DMS 273 (cell line): ENCODE results near the gene MEAF6.
"Not testable (repeated sequence)": the region's sequence is repeated elsewhere in the genome, so short reads cannot be mapped to it uniquely, and the experiment has no call there.

Experiments used
- DNase-seq: peaks from one replicate; lab custom pipeline; 2025; ENCODE audit not compliant: unreplicated experiment; lab: John Stamatoyannopoulos, UW

Gene MEAF6

GRCh38 chr1:37532418-37533156 is 18.0 kb upstream of the MEAF6 start:
- DNase-seq, result not testable (repeated sequence)

GRCh38 chr1:37529888-37530287 is 15.3 kb upstream of the MEAF6 start:
- not testable (repeated sequence) for DNase-seq

GRCh38 chr1:37519613-37520012 is 5.0 kb upstream of the MEAF6 start:
- DNase-seq, result no peak

- not testable (repeated sequence) for DNase-seq
These were observed 4.4 kb upstream of the MEAF6 start for GRCh38 chr1:37518929-37519328.

- not testable (repeated sequence) for DNase-seq
These were observed 3.7 kb upstream of the MEAF6 start for GRCh38 chr1:37518241-37518640.

GRCh38 chr1:37517569-37517968 is 3.0 kb upstream of the MEAF6 start:
- DNase-seq, result no peak

- DNase-seq, result peak; percentile 33
These were observed 844 bp upstream of the MEAF6 start for GRCh38 chr1:37515185-37516034.

GRCh38 chr1:37513795-37514349 is 694 bp downstream of the MEAF6 start:
- DNase-seq, result peak; percentile 55

GRCh38 chr1:37509181-37509580 is 5.4 kb downstream of the MEAF6 start:
- DNase-seq, result peak; percentile 27

GRCh38 chr1:37506740-37507139 is 7.8 kb downstream of the MEAF6 start:
- DNase-seq, result no peak

- not testable (repeated sequence) for DNase-seq
These were observed 11.8 kb downstream of the MEAF6 start for GRCh38 chr1:37502791-37503190.

- no peak for DNase-seq
These were observed 12.5 kb downstream of the MEAF6 start for GRCh38 chr1:37502104-37502503.

- DNase-seq, result no peak
These were observed 12.9 kb downstream of the MEAF6 start for GRCh38 chr1:37501661-37502060.

GRCh38 chr1:37498872-37499617 is 15.5 kb downstream of the MEAF6 start:
- DNase-seq, result peak; percentile 35

- peak; percentile 50 for DNase-seq
These were observed 16.7 kb downstream of the MEAF6 start for GRCh38 chr1:37497832-37498231.

- no peak for DNase-seq
These were observed 18.7 kb downstream of the MEAF6 start for GRCh38 chr1:37495875-37496274.

GRCh38 chr1:37493336-37494098 is 21.0 kb downstream of the MEAF6 start:
- DNase-seq, result no peak

GRCh38 chr1:37487619-37487984 is 27.0 kb downstream of the MEAF6 start:
- DNase-seq, result no peak

- DNase-seq, result peak; percentile 86
These were observed 27.6 kb downstream of the MEAF6 start for GRCh38 chr1:37486680-37487618.
